K562 (cell line): ENCODE data around the gene CDRT4. TPM values are rescaled to one million over a fixed set of nuclear protein-coding genes. Genes with fewer than 3 reads are reported as not detected.

Experiments used
- ATAC-seq: fragments of 200-7000 bp; cut with Tn5 transposase; 3 replicates; pipeline ENCODE4 v1.9.1; 2020; ENCODE audit warnings: moderate library complexity
- BruUV-seq: library from RNA; stranded (reverse); fragments of 400-500 nt; replicated peaks from 2 replicates; lab custom pipeline; 2021; lab: Mats Ljungman, UMichigan
- CTCF ChIA-PET: fragments of 300-600 bp; formaldehyde crosslinking; extraction: SDS; loops from one replicate; lab custom pipeline; 2021; ENCODE audit warnings: low intra/inter-chr PET ratio; lab: Yijun Ruan, JAX
- POLR2A ChIA-PET: fragments of 300-600, 350-650 bp; sonication (Branson Sonifier 250); formaldehyde crosslinking; extraction: SDS; loops from one replicate; lab custom pipeline; 2021; ENCODE audit warnings: antibody characterized with exemption, inconsistent platforms; lab: Yijun Ruan, JAX
- DNase-seq, 4 experiments: peaks; one replicate each; pipeline versions ENCODE4 v3.0.0 to v3.0.0-alpha.2; 2011 to 2018; ENCODE audit warnings: low spot score in 3 of 4, mixed read lengths in 3 of 4; ENCODE audit errors: extremely low read depth in 1 of 4
- FAIRE-seq: peaks from 2 replicates; lab custom pipeline; 2011; peaks lifted over from hg19 to GRCh38; lab: Jason Lieb, UNC
- H2AFZ ChIP-seq: 2 replicates; pipeline ENCODE4 v1.6.0; 2011; ENCODE audit warnings: low read depth, low read length, control low read depth, inconsistent platforms
- H3K27ac ChIP-seq: fragments of 200-600 bp; 3 replicates; pipeline ENCODE4 v1.8.0; 2011; ENCODE audit warnings: low read depth, mild to moderate bottlenecking, control low read depth, inconsistent platforms, low read length, moderate library complexity, mixed read lengths; ENCODE audit errors: extremely low read depth
- H3K27me3 ChIP-seq, 2 experiments: fragments of 300-600 bp in 1 of 2; 2 replicates in 1 of 2; 3 replicates in 1 of 2; pipeline versions ENCODE4 v1.6.0 to v1.8.0; 2011; ENCODE audit warnings: inconsistent platforms in 2 of 2, low read length in 2 of 2, mild to moderate bottlenecking in 1 of 2, mixed read lengths in 1 of 2, moderate library complexity in 1 of 2; ENCODE audit not compliant: control insufficient read depth in 2 of 2, insufficient read depth in 2 of 2
- H3K36me3 ChIP-seq: fragments of 300-600 bp; 3 replicates; pipeline ENCODE4 v1.8.0; 2011; ENCODE audit warnings: mild to moderate bottlenecking, low read length, inconsistent platforms; ENCODE audit not compliant: control insufficient read depth, insufficient read depth
- H3K4me1 ChIP-seq, 2 experiments: fragments of 200-600 bp in 1 of 2; replicated peaks in 1 of 2; 2 replicates in 1 of 2; 3 replicates in 1 of 2; pipeline versions ENCODE4 v1.5.1 to v1.8.0; 2011; ENCODE audit warnings: inconsistent platforms in 2 of 2, low read length in 2 of 2, mild to moderate bottlenecking in 1 of 2, mixed read lengths in 1 of 2, moderate library complexity in 1 of 2; ENCODE audit not compliant: control insufficient read depth in 2 of 2, insufficient read depth in 2 of 2
- H3K4me2 ChIP-seq: 2 replicates; pipeline ENCODE4 v1.6.1; 2011; ENCODE audit warnings: low read length, control low read depth, inconsistent platforms, mixed read lengths; ENCODE audit not compliant: insufficient read depth
- H3K4me3 ChIP-seq: fragments of 200-600 bp; sonication (generic), shearing (Covaris generic); 2 replicates; pipeline ENCODE4 v1.5.1; 2016; ENCODE audit warnings: control low read depth, inconsistent platforms
- H3K79me2 ChIP-seq: fragments of 200-600 bp; 3 replicates; pipeline ENCODE4 v1.8.0; 2011; ENCODE audit warnings: low read length, inconsistent platforms; ENCODE audit not compliant: control insufficient read depth, insufficient read depth
- H3K9ac ChIP-seq, 2 experiments: 2 replicates each; pipeline versions ENCODE4 v1.6.0 to v1.6.1; 2011; ENCODE audit warnings: low read depth in 2 of 2, low read length in 2 of 2, control low read depth in 1 of 2, inconsistent platforms in 1 of 2, mild to moderate bottlenecking in 1 of 2, mixed read lengths in 1 of 2; ENCODE audit not compliant: insufficient read depth in 1 of 2
- H3K9me1 ChIP-seq: one replicate; pipeline ENCODE4 v1.6.0; 2011; ENCODE audit warnings: inconsistent platforms, mild to moderate bottlenecking, low read length, moderate library complexity; ENCODE audit not compliant: control insufficient read depth, insufficient read depth
- H3K9me3 ChIP-seq: replicated peaks from 2 replicates; pipeline ENCODE4 v1.5.1; 2011; ENCODE audit warnings: low read depth, low read length, inconsistent platforms; ENCODE audit not compliant: control insufficient read depth, insufficient read depth
- H4K20me1 ChIP-seq: replicated peaks from 2 replicates; pipeline ENCODE4 v1.6.1; 2011; ENCODE audit warnings: low read length, inconsistent platforms, mixed read lengths; ENCODE audit not compliant: control insufficient read depth, insufficient read depth
- BHLHE40 ChIP-seq: IDR thresholded peaks from 2 replicates; pipeline ENCODE4 v1.6.1; 2011; ENCODE audit warnings: low read length, improper control_type of control experiment
- CREM ChIP-seq: IDR thresholded peaks from 2 replicates; pipeline ENCODE4 v1.6.1; 2014; ENCODE audit warnings: antibody characterized with exemption, low read depth
- IFI16 ChIP-seq: fragments of 250-450 bp; sonication (Bioruptor Pico); IDR thresholded peaks from 2 replicates; pipeline ENCODE4 v2.1.2; 2022; ENCODE audit warnings: mild to moderate bottlenecking, inconsistent platforms
- WGBS: fragments of 100-300 bp; shearing (Covaris generic); methylation state at CpG from one replicate; pipeline ENCODE4 v1.1.6; 2016; ENCODE audit warnings: low coverage, mixed read lengths; ENCODE audit not compliant: insufficient coverage; ENCODE audit errors: missing lambda C conversion rate; 5-methylcytosine and 5-hydroxymethylcytosine counted together
- in situ Hi-C: fragments of 300-500 bp; cut with MboI; formaldehyde crosslinking; loops from 4 replicates; pipeline ENCODE4 v1.15.0; 2018; ENCODE audit warnings: inconsistent platforms, mixed read lengths
- intact Hi-C: fragments of 100-400 bp; cut with micrococcal nuclease; formaldehyde crosslinking; loops from 2 replicates; pipeline ENCODE4 v1.14.2; 2022
- polyA plus RNA-seq, 8 experiments: library from polyadenylated mRNA; depleted of rRNA in 4 of 8; stranded (reverse) in 5 of 8; unstranded in 3 of 8; fragments of >200 nt; fragmentation: Nextera tagmentation in 2 of 8; fragmentation: Illumina TruSeq in 1 of 8; extraction: Ambion mirVana in 2 of 8; extraction: Trizol in 1 of 8; gene quantifications; 2 replicates each; pipeline versions ENCODE4 v1.2.1 to v1.2.3, GENCODE V29; 2011 to 2014; ENCODE audit warnings: inconsistent platforms in 1 of 8, missing spikeins in 1 of 8
- total RNA-seq, 7 experiments: library from RNA; depleted of rRNA in 6 of 7; stranded (reverse); fragments of >200 nt in 6 of 7; fragmentation: Illumina TruSeq in 2 of 7; extraction: Trizol in 2 of 7; gene quantifications; 2 replicates each; pipeline versions ENCODE4 v1.2.1 to v1.2.3, GENCODE V29; 2011 to 2021; ENCODE audit warnings: low replicate concordance in 1 of 7
- TF ChIP-seq, protein P1 (sequence below): IDR thresholded peaks from 3 replicates; pipeline ENCODE4 v1.6.1; 2011; ENCODE audit warnings: borderline replicate concordance, mild to moderate bottlenecking, moderate library complexity; ENCODE audit not compliant: insufficient read length; ENCODE audit errors: extremely low read depth
- TF ChIP-seq, protein P2 (sequence below): fragments of 200-800 bp; sonication (Bioruptor generic); IDR thresholded peaks from 2 replicates; pipeline ENCODE4 v1.6.1; 2016; ENCODE audit warnings: missing genetic modification characterization, missing compliant biosample characterization
- TF ChIP-seq, protein P3 (sequence below): fragments of 250-450 bp; sonication (Bioruptor Pico); IDR thresholded peaks from 2 replicates; pipeline ENCODE4 v1.5.0; 2021

The CDRT4 gene
- total and polyA plus RNA-seq, 9 of the 15 experiments (the other 6 are each of a cell fraction or from before 2014, with no cell fraction given): 1.7 to 6.4 (median 3.5) TPM

DNA sequence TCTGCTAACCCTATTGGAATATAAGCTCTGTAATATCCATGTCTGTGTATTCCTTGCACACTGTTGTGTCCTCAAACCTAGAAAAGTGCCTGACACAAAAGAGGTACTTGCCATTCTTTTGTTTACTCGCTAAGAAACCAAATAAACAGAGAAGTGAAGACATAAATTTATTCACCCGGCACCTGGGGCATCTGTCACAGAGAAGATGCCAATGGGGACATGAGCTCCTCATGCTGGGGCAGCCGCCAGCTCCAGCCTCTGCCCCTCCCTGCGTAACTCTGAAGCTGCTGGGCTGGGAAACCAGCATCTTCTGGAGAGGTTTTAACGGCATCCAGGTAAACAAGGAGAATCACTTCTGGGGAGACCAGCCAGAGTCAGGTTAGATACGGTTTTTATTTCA lies 15.1 kb upstream of the CDRT4 start:
- TF ChIP-seq, protein P1, sequence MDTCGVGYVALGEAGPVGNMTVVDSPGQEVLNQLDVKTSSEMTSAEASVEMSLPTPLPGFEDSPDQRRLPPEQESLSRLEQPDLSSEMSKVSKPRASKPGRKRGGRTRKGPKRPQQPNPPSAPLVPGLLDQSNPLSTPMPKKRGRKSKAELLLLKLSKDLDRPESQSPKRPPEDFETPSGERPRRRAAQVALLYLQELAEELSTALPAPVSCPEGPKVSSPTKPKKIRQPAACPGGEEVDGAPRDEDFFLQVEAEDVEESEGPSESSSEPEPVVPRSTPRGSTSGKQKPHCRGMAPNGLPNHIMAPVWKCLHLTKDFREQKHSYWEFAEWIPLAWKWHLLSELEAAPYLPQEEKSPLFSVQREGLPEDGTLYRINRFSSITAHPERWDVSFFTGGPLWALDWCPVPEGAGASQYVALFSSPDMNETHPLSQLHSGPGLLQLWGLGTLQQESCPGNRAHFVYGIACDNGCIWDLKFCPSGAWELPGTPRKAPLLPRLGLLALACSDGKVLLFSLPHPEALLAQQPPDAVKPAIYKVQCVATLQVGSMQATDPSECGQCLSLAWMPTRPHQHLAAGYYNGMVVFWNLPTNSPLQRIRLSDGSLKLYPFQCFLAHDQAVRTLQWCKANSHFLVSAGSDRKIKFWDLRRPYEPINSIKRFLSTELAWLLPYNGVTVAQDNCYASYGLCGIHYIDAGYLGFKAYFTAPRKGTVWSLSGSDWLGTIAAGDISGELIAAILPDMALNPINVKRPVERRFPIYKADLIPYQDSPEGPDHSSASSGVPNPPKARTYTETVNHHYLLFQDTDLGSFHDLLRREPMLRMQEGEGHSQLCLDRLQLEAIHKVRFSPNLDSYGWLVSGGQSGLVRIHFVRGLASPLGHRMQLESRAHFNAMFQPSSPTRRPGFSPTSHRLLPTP: no peak
- TF ChIP-seq BHLHE40 (no peak), CREM (no peak), IFI16 (CRISPR knock-in tag) (no peak)
- TF ChIP-seq, protein P2, sequence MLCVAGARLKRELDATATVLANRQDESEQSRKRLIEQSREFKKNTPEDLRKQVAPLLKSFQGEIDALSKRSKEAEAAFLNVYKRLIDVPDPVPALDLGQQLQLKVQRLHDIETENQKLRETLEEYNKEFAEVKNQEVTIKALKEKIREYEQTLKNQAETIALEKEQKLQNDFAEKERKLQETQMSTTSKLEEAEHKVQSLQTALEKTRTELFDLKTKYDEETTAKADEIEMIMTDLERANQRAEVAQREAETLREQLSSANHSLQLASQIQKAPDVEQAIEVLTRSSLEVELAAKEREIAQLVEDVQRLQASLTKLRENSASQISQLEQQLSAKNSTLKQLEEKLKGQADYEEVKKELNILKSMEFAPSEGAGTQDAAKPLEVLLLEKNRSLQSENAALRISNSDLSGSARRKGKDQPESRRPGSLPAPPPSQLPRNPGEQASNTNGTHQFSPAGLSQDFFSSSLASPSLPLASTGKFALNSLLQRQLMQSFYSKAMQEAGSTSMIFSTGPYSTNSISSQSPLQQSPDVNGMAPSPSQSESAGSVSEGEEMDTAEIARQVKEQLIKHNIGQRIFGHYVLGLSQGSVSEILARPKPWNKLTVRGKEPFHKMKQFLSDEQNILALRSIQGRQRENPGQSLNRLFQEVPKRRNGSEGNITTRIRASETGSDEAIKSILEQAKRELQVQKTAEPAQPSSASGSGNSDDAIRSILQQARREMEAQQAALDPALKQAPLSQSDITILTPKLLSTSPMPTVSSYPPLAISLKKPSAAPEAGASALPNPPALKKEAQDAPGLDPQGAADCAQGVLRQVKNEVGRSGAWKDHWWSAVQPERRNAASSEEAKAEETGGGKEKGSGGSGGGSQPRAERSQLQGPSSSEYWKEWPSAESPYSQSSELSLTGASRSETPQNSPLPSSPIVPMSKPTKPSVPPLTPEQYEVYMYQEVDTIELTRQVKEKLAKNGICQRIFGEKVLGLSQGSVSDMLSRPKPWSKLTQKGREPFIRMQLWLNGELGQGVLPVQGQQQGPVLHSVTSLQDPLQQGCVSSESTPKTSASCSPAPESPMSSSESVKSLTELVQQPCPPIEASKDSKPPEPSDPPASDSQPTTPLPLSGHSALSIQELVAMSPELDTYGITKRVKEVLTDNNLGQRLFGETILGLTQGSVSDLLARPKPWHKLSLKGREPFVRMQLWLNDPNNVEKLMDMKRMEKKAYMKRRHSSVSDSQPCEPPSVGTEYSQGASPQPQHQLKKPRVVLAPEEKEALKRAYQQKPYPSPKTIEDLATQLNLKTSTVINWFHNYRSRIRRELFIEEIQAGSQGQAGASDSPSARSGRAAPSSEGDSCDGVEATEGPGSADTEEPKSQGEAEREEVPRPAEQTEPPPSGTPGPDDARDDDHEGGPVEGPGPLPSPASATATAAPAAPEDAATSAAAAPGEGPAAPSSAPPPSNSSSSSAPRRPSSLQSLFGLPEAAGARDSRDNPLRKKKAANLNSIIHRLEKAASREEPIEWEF (CRISPR knock-in tag): no peak
- TF ChIP-seq, protein P3, sequence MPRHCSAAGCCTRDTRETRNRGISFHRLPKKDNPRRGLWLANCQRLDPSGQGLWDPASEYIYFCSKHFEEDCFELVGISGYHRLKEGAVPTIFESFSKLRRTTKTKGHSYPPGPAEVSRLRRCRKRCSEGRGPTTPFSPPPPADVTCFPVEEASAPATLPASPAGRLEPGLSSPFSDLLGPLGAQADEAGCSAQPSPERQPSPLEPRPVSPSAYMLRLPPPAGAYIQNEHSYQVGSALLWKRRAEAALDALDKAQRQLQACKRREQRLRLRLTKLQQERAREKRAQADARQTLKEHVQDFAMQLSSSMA (CRISPR knock-in tag): no peak
- TF ChIP-seq, all 486 proteins: peak for 0
- Histone ChIP-seq H3K9me1 (no peaks in the 10 kb centered on the region), H3K4me2 (no peak overlapping the region), H2AFZ (no peak overlapping the region), H3K4me3 (no peak overlapping the region), H3K9me3 (no peaks in the 10 kb centered on the region), H3K9ac (no peak overlapping the region), H4K20me1 (no peaks in the 10 kb centered on the region), H3K4me1 (no peaks in the 10 kb centered on the region), H3K36me3 (peaks cover 2% of the 10 kb centered on the region; the same call in 1 of the 3 replicates), H3K79me2 (no peaks in the 10 kb centered on the region), H3K27ac (no peak overlapping the region), H3K27me3 (no peaks in the 10 kb centered on the region)
- whole genome bisulfite sequencing: 58% methylated on average over 5 of the region's 6 CpGs
- FAIRE-seq (no peak), DNase-seq (no peak), ATAC-seq (no peak)
- in situ Hi-C loops (no loop called here), intact Hi-C loops (no loop called here)
- POLR2A ChIA-PET: no interaction called here
- no TSS peak for BruUV-seq
- CTCF ChIA-PET: no interaction called here
